Dermis lymphatic vessel endothelial cell (primary cell): ENCODE data around the gene TMEM82. TPM values are rescaled to one million over a fixed set of nuclear protein-coding genes. Genes with fewer than 3 reads are reported as not detected.

Experiments used
- total RNA-seq: library from RNA; depleted of rRNA; stranded (reverse); fragments of >200 nt; gene quantifications from 2 replicates; pipeline ENCODE4 v1.2.1, GENCODE V29; 2014

Gene TMEM82
- not detected in 2 replicates for total RNA-seq

DNA sequence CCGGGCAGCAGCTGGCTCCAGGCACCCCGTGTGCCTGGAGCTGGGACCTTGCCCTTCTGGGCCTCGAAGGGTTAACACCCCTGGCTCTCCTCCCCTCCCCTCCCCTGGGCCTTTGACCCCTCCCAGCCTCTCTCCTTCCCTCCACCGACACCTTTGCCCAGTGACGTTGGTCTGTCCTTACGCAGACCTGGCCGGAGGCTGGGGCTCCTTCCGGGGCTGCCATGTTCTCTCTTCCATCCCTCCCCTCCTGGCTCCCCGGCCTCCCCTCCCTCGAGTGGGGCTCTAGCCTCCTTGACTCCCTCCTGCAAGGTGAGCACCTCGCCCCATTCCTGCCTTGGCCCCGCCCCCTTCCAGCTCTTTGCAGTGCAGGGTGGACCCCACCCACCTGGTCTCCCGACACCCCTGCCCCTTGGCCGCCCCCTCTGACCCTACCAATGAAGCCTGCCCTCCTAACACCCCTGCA lies at the start of gene TMEM82:
Gene TMEM82, plus strand, starts transcription at position 161 of the 463 bp plus-strand sequence. Its CDS starts 61 bp downstream, at position 222.

GRCh38 chr1:15736038-15736891 lies 6.0 kb upstream of the TMEM82 start, which contains the start of gene SLC25A34:
Gene SLC25A34 (plus strand): TSS chr1:15736258. CDS start chr1:15736486, 228 bp downstream.

DNA sequence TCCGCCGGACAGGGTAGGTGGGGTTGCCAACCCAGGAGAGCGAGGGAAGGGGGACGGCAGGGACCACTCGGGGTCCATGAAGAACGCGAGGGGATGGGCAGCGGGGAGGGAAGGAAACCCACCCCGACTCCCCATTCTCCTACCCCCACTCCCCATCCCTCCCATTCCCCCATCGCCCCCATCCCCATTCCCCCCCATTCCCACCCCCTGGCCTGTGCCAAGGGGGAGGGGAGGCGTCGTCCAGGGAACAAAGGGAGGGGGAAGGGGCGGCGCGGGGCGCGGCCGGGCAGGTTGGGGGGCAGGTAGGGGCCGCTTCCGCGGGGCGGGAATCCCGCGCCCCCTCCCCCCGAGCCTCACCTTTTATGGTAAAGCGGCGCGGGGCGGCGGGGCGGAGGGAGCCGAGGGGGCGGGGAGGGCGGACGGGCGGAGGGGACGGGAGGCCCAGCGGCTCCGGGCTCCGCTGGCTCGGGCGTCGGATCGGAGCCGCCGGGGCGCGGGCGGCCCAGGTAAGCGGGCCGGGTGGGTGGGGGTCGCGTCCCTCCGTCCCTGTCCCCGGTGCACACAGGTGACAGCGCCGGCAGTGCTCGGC lies 16.1 kb downstream of the TMEM82 start, which contains the start of gene FBLIM1:
Gene FBLIM1, plus strand, starts transcription at position 453 of the 589 bp plus-strand sequence. CDS start 6,189 bp downstream, outside the sequence.

Other genes starting within 250 kb of the TMEM82 start
- gene CASP9, start 218.3 kb upstream of the TMEM82 start, total RNA-seq = 2.4 and 4.4 TPM in 2 replicates
- gene DNAJC16, start 215.7 kb upstream of the TMEM82 start, total RNA-seq = 10.9 and 11.6 TPM in 2 replicates
- gene AGMAT, start 157.4 kb upstream of the TMEM82 start, total RNA-seq = 0.11 and 0.17 TPM in 2 replicates
- gene DDI2, start 125.0 kb upstream of the TMEM82 start, total RNA-seq = 13.3 and 19.1 TPM in 2 replicates
- gene PLEKHM2, start 58.2 kb upstream of the TMEM82 start, total RNA-seq = 40.6 and 51.8 TPM in 2 replicates
- gene SLC25A34, start 6.2 kb upstream of the TMEM82 start, total RNA-seq = 0.22 and 0.34 TPM in 2 replicates
- gene FBLIM1, start 16.3 kb downstream of the TMEM82 start, total RNA-seq = 85.3 and 96.4 TPM in 2 replicates
- gene UQCRHL, start 65.2 kb downstream of the TMEM82 start, total RNA-seq = 4.8 and 6.6 TPM in 2 replicates
- gene SPEN, start 105.2 kb downstream of the TMEM82 start, total RNA-seq = 15.6 and 20.5 TPM in 2 replicates
- 29.9 and 34.4 TPM in 2 replicates for gene ZBTB17, start 233.6 kb downstream of the TMEM82 start, total RNA-seq